Fibroblast of mammary gland (primary cell): ENCODE data around the gene DENND6A.

Source experiments
- DNase-seq: peaks from one replicate; pipeline ENCODE4 v3.0.0-alpha.2; 2010; ENCODE audit warnings: low read depth
- H3K4me3 ChIP-seq: 2 replicates; pipeline ENCODE4 v1.5.1; 2011; ENCODE audit warnings: low read depth, mild to moderate bottlenecking, low read length, moderate library complexity; ENCODE audit not compliant: control insufficient read depth
- TF ChIP-seq, protein P1 (sequence below): conservative IDR thresholded peaks from 2 replicates; pipeline ENCODE4 v1.5.1; 2011; ENCODE audit warnings: low read depth, low read length, inconsistent platforms; ENCODE audit not compliant: control insufficient read depth, insufficient read depth

The DENND6A gene

DNA sequence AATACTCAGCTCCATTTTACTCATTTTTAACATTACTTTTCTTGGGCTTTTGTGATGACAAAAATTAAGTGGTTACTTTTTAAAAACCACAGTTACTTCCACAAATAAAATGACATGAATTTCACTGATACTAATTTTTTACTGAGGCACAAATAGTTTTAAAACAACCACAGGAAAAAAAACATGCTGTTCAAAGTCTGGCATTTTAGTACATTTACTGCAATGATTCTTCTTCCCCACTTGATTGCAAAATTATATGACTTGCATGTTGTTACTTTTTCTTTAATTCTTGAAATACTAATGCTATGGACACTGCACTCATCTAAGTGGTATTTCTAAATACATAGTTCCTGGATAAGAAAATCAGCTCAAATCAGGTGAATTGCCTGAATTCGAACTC, 38.4 kb upstream of the DENND6A start:
- no peak for DNase-seq
- TF ChIP-seq, protein P1, sequence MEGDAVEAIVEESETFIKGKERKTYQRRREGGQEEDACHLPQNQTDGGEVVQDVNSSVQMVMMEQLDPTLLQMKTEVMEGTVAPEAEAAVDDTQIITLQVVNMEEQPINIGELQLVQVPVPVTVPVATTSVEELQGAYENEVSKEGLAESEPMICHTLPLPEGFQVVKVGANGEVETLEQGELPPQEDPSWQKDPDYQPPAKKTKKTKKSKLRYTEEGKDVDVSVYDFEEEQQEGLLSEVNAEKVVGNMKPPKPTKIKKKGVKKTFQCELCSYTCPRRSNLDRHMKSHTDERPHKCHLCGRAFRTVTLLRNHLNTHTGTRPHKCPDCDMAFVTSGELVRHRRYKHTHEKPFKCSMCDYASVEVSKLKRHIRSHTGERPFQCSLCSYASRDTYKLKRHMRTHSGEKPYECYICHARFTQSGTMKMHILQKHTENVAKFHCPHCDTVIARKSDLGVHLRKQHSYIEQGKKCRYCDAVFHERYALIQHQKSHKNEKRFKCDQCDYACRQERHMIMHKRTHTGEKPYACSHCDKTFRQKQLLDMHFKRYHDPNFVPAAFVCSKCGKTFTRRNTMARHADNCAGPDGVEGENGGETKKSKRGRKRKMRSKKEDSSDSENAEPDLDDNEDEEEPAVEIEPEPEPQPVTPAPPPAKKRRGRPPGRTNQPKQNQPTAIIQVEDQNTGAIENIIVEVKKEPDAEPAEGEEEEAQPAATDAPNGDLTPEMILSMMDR = no peak
- no peak overlapping the region for H3K4me3 ChIP-seq

DNA sequence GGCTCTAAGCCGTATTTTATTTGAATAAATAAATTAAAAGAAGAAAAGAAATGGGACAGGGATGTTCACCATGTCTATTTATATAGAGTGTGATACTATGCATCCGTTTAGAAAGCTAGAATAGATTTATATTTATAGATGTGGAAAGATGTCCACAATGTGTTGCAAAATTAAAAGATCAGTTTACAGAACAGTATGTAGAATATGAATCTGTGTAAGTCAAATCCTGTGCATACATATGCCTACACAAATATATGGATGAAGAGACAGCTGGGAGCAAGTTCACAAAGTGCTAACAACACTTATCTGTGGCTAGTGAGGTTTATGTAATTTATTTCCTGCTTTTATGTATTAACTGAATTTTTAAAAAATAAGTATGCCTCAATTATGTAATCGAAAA, 37.8 kb upstream of the DENND6A start:
- no peak overlapping the region for H3K4me3 ChIP-seq
- DNase-seq = no peak
- TF ChIP-seq, protein P1 = no peak

DNA sequence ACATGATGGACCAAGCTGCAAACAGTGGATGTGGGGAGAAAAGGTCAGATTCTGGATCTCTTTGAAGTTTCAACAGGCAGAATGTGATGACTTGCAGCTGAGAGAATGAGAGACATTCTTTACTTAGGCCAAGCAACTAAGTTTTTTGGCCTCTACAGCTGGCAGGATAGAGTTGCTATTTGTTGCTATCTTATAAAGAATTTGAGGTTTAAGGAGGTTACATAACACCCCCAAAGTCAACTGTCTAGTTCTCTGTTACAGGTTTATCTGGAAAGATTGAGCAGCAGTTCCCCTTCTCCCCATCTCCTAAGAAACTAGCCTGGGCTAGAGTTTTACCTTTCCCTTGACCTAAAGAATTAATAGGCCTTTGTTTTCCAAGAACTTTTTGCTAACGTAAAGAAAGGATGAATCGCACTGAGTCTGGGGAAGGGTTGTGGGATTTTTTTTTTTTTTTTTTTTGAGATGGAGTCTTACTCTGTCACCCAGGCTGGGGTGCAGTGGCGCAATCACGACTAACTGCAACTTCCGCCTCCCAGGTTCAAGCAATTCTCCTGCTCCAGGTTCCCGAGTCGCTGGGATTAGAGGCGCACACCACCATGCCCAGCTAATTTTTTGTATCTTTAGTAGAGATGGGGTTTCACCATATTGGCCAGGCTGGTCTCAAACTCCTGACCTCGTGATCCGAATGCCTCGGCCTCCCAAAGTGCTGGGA, 36.6 kb upstream of the DENND6A start:
- no peak overlapping the region for H3K4me3 ChIP-seq
- TF ChIP-seq, protein P1 = no peak
- no peak for DNase-seq

DNA sequence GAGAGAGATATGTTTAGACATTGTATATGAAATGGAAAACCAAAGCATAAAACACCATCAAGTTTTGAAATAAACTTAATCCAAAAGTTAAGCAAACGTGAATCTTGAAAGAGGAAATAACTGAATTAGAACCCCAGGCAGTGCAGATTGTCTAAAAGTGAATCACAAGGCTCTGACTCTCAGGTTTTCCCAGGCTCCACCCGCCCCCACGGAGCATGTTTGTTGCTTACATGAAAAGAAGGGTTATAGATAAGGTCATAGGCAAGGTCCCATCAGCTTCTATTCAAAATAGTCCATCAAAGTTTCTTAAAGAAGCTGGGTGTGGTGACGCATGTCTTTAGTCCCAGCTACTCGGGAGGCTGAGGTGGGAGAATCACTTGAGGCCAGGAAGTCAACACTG, 34.2 kb upstream of the DENND6A start:
- TF ChIP-seq, protein P1 = no peak
- H3K4me3 ChIP-seq = no peak overlapping the region
- DNase-seq = peak; percentile 16

DNA sequence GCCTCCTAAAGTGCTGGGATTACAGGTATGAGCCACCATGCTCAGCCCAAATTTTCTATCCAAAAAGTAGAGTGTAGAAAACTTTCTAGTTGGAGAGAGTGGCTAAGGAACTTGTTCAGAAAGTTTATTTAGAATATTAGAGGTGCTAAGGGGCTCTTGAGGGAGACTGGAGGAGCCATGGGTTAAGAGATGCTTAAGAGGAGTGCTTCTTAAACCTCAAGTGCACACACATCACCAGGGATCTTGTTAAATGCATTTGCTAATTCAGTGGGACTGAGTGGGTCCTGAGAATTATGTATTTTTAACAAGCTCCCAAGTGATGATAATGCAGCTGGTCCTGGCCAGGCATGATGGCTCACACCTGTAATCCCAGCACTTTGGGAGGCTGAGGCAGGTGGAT, 33.5 kb upstream of the DENND6A start:
- DNase-seq = no peak
- TF ChIP-seq, protein P1 = no peak
- H3K4me3 ChIP-seq = no peak overlapping the region

DNA sequence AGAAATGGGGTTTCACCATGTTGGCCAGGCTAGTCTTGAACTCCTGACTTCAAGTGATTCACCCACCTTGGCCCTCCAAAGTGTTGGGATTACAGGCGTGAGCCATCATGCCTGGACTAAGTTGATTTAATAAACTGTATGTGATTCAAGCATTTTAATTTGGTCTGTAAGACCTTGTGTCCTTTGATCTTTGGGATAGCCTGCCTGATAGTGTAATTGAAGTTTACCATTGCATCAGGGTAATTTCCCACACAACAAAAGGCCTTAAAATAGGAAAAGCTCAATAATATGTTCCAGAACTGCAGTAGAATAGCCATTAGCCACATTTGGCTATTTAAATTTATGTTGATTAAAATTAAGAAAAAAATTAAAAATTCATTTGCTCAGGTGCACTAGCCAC, 25.2 kb upstream of the DENND6A start:
- TF ChIP-seq, protein P1 = no peak
- H3K4me3 ChIP-seq = no peak overlapping the region
- DNase-seq = no peak
